ENCODE results near the gene GABRB2. TPM values are rescaled to one million over a fixed set of nuclear protein-coding genes. Genes with fewer than 3 reads are reported as not detected.

The GABRB2 gene
- total and polyA plus RNA-seq, 2 experiments from 2014 or later = 1.8 to 3.6 TPM

DNA sequence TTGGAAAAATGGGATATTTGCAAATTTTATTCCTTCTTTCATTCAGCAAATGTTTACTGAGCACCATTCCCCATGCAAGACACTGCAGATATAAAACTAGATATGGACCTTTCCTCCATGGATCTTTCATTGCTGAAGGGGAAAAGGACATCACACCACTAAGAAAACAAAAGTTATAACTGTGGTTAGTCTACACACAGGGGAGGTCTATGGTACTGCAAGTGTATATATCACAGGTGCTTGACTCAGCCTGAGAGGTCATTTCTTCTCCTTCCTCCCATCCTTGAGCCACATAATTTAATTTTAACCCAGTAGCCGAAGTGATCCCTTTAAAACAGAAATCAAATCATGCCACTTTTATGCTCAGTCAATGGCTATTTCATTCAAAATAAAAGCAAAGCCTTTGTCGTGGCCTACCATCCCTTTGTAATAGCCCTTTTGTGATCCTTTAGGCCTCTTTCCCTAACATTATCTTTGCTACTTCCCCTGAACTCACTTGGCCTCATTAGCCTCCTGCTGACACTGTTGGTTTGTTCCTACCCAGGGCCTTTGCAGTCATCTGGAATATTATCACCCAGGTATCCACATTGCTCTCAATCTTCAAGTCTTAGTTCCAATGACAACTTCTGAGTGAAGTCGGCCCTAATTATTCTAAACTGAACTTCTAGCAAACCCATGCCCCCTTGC lies 213.2 kb downstream of the GABRB2 start:
- H3K4me1 ChIP-seq (ENCODE audit: low read depth) = no peaks in the 10 kb centered on the region
- no peak overlapping the region for H3K4me3 ChIP-seq
- no peaks in the 10 kb centered on the region for H3K9me3 ChIP-seq (ENCODE audit: low read depth)
- TF ChIP-seq, protein P1, sequence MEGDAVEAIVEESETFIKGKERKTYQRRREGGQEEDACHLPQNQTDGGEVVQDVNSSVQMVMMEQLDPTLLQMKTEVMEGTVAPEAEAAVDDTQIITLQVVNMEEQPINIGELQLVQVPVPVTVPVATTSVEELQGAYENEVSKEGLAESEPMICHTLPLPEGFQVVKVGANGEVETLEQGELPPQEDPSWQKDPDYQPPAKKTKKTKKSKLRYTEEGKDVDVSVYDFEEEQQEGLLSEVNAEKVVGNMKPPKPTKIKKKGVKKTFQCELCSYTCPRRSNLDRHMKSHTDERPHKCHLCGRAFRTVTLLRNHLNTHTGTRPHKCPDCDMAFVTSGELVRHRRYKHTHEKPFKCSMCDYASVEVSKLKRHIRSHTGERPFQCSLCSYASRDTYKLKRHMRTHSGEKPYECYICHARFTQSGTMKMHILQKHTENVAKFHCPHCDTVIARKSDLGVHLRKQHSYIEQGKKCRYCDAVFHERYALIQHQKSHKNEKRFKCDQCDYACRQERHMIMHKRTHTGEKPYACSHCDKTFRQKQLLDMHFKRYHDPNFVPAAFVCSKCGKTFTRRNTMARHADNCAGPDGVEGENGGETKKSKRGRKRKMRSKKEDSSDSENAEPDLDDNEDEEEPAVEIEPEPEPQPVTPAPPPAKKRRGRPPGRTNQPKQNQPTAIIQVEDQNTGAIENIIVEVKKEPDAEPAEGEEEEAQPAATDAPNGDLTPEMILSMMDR (IDR thresholded peaks at IDR 0.05; ENCODE audit: low read depth, low read length) = no peak
- no peak for DNase-seq (ENCODE audit: low read depth in 1 of 2, low spot score in 1 of 2)
- no peaks in the 10 kb centered on the region for H3K36me3 ChIP-seq
- no peak overlapping the region for H3K27ac ChIP-seq
- no peaks in the 10 kb centered on the region for H3K27me3 ChIP-seq

DNA sequence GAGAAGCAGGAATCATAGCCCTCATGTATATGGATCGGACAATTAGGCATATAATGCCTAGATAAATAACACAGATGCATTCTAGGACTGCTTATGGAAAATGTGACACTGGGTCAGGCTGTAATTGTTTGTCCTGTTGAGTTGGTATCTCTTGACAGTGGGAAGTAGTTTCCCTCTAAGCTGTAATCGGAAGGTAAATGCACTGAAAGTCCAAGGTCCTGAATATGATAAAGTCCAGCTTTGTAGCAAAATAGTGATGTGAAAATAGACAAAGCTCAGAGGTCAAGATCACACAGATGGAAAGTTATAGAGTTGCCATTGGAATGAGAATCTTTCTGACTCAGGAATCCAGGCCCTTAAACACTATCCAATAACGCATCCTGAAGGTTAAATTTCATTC lies 214.2 kb downstream of the GABRB2 start:
- Histone ChIP-seq H3K4me3 (no peak overlapping the region), H3K27ac (no peak overlapping the region), H3K27me3 (no peaks in the 10 kb centered on the region), H3K9me3 (ENCODE audit: low read depth) (no peaks in the 10 kb centered on the region), H3K36me3 (no peaks in the 10 kb centered on the region), H3K4me1 (ENCODE audit: low read depth) (peaks cover 2% of the 10 kb centered on the region)
- TF ChIP-seq, protein P1 (IDR thresholded peaks at IDR 0.05; ENCODE audit: low read depth, low read length) = no peak
- DNase-seq (ENCODE audit: low read depth in 1 of 2, low spot score in 1 of 2) = no peak

DNA sequence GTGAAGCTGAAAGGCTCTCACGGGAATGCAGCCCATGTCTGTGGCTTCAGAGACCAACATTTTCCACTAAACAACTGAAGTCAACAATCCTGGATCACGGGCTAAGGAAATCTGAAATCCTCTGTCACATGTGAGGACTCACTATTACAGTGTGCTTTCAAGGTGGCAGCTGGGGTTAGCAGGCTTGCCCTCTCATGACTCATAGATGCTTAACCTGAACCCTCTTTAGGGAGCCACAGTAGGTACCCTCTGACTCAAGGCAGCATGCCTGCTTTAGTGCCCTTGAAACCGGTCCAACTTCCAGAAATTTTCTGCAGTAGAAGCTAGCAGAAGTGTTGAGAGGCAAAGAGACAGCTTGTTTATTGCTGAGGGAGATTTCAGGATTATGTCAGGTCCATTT lies 232.5 kb downstream of the GABRB2 start:
- TF ChIP-seq, protein P1 (IDR thresholded peaks at IDR 0.05; ENCODE audit: low read depth, low read length) = no peak
- H3K4me3 ChIP-seq = no peak overlapping the region
- H3K27me3 ChIP-seq = no peaks in the 10 kb centered on the region
- no peak for DNase-seq (ENCODE audit: low read depth in 1 of 2, low spot score in 1 of 2)
- no peaks in the 10 kb centered on the region for H3K9me3 ChIP-seq (ENCODE audit: low read depth)
- no peaks in the 10 kb centered on the region for H3K36me3 ChIP-seq
- no peak overlapping the region for H3K27ac ChIP-seq
- H3K4me1 ChIP-seq (ENCODE audit: low read depth) = no peaks in the 10 kb centered on the region

DNA sequence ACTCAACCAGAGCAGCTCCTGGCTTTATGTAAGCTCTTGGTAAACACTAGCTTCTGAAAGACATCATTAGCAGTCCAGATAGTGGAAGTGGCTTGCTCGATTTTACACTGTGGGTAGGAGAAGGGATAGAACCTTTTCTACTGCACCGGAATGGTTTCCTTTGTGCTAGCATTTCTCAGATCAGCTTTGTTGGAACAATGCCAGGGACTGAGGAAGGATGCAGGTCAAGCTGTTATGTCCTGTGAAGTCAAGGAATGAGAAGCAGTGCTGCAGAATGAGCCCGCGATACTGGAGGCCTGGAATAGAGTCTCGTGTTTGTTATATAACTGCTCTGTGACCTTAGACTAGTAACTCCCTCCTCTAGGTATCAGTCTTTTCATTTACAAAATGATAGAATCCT lies 233.6 kb downstream of the GABRB2 start:
- no peak for DNase-seq (ENCODE audit: low read depth in 1 of 2, low spot score in 1 of 2)
- no peaks in the 10 kb centered on the region for H3K36me3 ChIP-seq
- H3K4me3 ChIP-seq = no peak overlapping the region
- no peak overlapping the region for H3K27ac ChIP-seq
- H3K4me1 ChIP-seq (ENCODE audit: low read depth) = no peaks in the 10 kb centered on the region
- no peaks in the 10 kb centered on the region for H3K27me3 ChIP-seq
- no peaks in the 10 kb centered on the region for H3K9me3 ChIP-seq (ENCODE audit: low read depth)
- TF ChIP-seq, protein P1 (IDR thresholded peaks at IDR 0.05; ENCODE audit: low read depth, low read length) = no peak

DNA sequence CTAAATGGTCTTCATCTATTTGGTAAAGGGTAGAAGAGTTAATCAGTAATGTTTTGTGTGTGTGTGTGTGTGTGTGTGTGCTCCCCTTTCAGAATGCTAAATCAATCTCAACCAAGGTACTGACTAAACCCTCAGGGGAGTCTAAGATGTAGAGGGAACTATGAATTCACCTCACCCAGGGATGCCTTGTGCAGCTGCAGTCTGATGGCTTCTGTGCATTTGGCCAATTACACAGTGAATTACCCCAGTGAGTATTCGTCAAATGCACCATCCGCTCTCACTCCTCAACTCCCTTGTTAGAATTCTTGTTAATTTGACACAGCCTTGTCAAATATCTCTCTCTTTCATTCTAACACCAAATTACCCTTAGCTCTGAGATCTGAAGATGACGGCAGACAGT lies 234.6 kb downstream of the GABRB2 start:
- Histone ChIP-seq H3K4me1 (ENCODE audit: low read depth) (no peaks in the 10 kb centered on the region), H3K27me3 (no peaks in the 10 kb centered on the region), H3K36me3 (no peaks in the 10 kb centered on the region), H3K27ac (no peak overlapping the region), H3K9me3 (ENCODE audit: low read depth) (no peaks in the 10 kb centered on the region), H3K4me3 (no peak overlapping the region)
- no peak for DNase-seq (ENCODE audit: low read depth in 1 of 2, low spot score in 1 of 2)
- TF ChIP-seq, protein P1 (IDR thresholded peaks at IDR 0.05; ENCODE audit: low read depth, low read length) = no peak

All from cardiac muscle cell (in vitro differentiated cells and primary cell).